ENCODE data around the gene ABCC4.

- TF ChIP-seq, protein P1, sequence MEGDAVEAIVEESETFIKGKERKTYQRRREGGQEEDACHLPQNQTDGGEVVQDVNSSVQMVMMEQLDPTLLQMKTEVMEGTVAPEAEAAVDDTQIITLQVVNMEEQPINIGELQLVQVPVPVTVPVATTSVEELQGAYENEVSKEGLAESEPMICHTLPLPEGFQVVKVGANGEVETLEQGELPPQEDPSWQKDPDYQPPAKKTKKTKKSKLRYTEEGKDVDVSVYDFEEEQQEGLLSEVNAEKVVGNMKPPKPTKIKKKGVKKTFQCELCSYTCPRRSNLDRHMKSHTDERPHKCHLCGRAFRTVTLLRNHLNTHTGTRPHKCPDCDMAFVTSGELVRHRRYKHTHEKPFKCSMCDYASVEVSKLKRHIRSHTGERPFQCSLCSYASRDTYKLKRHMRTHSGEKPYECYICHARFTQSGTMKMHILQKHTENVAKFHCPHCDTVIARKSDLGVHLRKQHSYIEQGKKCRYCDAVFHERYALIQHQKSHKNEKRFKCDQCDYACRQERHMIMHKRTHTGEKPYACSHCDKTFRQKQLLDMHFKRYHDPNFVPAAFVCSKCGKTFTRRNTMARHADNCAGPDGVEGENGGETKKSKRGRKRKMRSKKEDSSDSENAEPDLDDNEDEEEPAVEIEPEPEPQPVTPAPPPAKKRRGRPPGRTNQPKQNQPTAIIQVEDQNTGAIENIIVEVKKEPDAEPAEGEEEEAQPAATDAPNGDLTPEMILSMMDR (IDR thresholded peaks at IDR 0.05) = no peak
- no peak for TF ChIP-seq POLR2A (IDR thresholded peaks at IDR 0.05)
These were observed 54.8 kb downstream of the ABCC4 start for GRCh38 chr13:95246292-95247082.
